GM12878 (cell line): Measurements from ENCODE around the gene CYSTM1. TPM values are rescaled to one million over a fixed set of nuclear protein-coding genes. Genes with fewer than 3 reads are reported as not detected.

ENCODE experiments used
- ATAC-seq: fragments of 200-7000 bp; cut with Tn5 transposase; 3 replicates; pipeline ENCODE4 v1.9.1; 2020; ENCODE audit warnings: mild to moderate bottlenecking, moderate library complexity
- BruUV-seq: library from RNA; stranded (reverse); fragments of 400-500 nt; replicated peaks from 2 replicates; lab custom pipeline; 2021; lab: Mats Ljungman, UMichigan
- CTCF ChIA-PET: fragments of 300-600 bp; sonication (Branson Sonifier 250); formaldehyde crosslinking; extraction: SDS; loops from one replicate; lab custom pipeline; 2021; ENCODE audit warnings: inconsistent platforms; lab: Yijun Ruan, JAX
- POLR2A ChIA-PET: fragments of 350-600 bp; formaldehyde crosslinking; extraction: SDS; loops from one replicate; lab custom pipeline; 2021; ENCODE audit warnings: inconsistent platforms; lab: Charles Lee
- RAD21 ChIA-PET: fragments of 300-600 bp; sonication (Branson Sonifier 250); formaldehyde crosslinking; loops from one replicate; lab custom pipeline; 2023; ENCODE audit warnings: antibody characterized with exemption; ENCODE audit not compliant: unreplicated experiment; lab: Charles Lee
- SMC1A ChIA-PET: fragments of 300-600 bp; sonication (Branson Sonifier 250); formaldehyde crosslinking; loops from one replicate; lab custom pipeline; 2023; ENCODE audit not compliant: unreplicated experiment, uncharacterized antibody; lab: Charles Lee
- DNase-seq: peaks from one replicate; pipeline ENCODE4 v3.0.0-alpha.2; 2011; ENCODE audit warnings: low read depth, low spot score
- FAIRE-seq: peaks from 3 replicates; lab custom pipeline; 2011; peaks lifted over from hg19 to GRCh38; lab: Jason Lieb, UNC
- H2AFZ ChIP-seq: 2 replicates; pipeline ENCODE4 v1.6.0; 2011; ENCODE audit warnings: low read depth, low read length, control low read depth; ENCODE audit not compliant: control insufficient read depth
- H3K27ac ChIP-seq: 2 replicates; pipeline ENCODE4 v1.5.1; 2011; ENCODE audit warnings: control low read depth; ENCODE audit not compliant: control insufficient read depth, insufficient read depth
- H3K27me3 ChIP-seq, 2 experiments: replicated peaks in 1 of 2; 2 replicates each; pipeline versions ENCODE4 v1.6.0 to v1.6.1; 2011; ENCODE audit warnings: low read length in 1 of 2; ENCODE audit not compliant: control insufficient read depth in 2 of 2, insufficient read depth in 2 of 2
- H3K36me3 ChIP-seq, 2 experiments: 2 replicates each; pipeline ENCODE4 v1.5.1; 2011; ENCODE audit warnings: low read length in 1 of 2; ENCODE audit not compliant: control insufficient read depth in 2 of 2, insufficient read depth in 2 of 2
- H3K4me1 ChIP-seq: 2 replicates; pipeline ENCODE4 v1.6.1; 2011; ENCODE audit warnings: mild to moderate bottlenecking, low read length, moderate library complexity, mixed read lengths; ENCODE audit not compliant: control insufficient read depth, insufficient read depth
- H3K4me2 ChIP-seq: 2 replicates; pipeline ENCODE4 v1.6.0; 2011; ENCODE audit warnings: control low read depth; ENCODE audit not compliant: control insufficient read depth, insufficient read depth
- H3K4me3 ChIP-seq: fragments of 200-600 bp; sonication (generic); 2 replicates; pipeline ENCODE4 v1.5.1; 2016
- H3K79me2 ChIP-seq: 2 replicates; pipeline ENCODE4 v1.6.0; 2011; ENCODE audit warnings: low read length; ENCODE audit not compliant: control insufficient read depth, insufficient read depth
- H3K9ac ChIP-seq: 2 replicates; pipeline ENCODE4 v1.8.0; 2011; ENCODE audit warnings: low read length, control low read depth, mixed read lengths; ENCODE audit not compliant: control insufficient read depth, insufficient read depth
- H3K9me3 ChIP-seq: replicated peaks from 3 replicates; pipeline ENCODE4 v1.5.1; 2011; ENCODE audit warnings: mild to moderate bottlenecking, low read length; ENCODE audit not compliant: control insufficient read depth, insufficient read depth
- H4K20me1 ChIP-seq: 2 replicates; pipeline ENCODE4 v1.6.0; 2011; ENCODE audit not compliant: control insufficient read depth, insufficient read depth
- CHD4 ChIP-seq: fragments of 200-600 bp; sonication (generic); IDR thresholded peaks from 2 replicates; pipeline ENCODE4 v1.6.1; 2016; ENCODE audit warnings: mild to moderate bottlenecking
- RELB ChIP-seq: fragments of 450-650 bp; IDR thresholded peaks from 2 replicates; pipeline ENCODE4 v1.6.1; 2017; ENCODE audit warnings: low read depth, mild to moderate bottlenecking, moderate library complexity
- WGBS: methylation state at CpG from one replicate; pipeline ENCODE4 v1.1.6; 2016; ENCODE audit warnings: low lambda C conversion rate; ENCODE audit not compliant: insufficient replicate concordance, insufficient coverage; ENCODE audit errors: missing lambda C conversion rate; 5-methylcytosine and 5-hydroxymethylcytosine counted together
- in situ Hi-C: fragments of 300-500 bp; cut with MboI; formaldehyde crosslinking; loops from 9 replicates; pipeline ENCODE4 v1.14.3; 2018; ENCODE audit warnings: mixed read lengths
- intact Hi-C: fragments of 100-400 bp; cut with micrococcal nuclease; formaldehyde crosslinking; loops from one replicate; pipeline ENCODE4 v1.14.2; 2022; ENCODE audit not compliant: unreplicated experiment
- polyA plus RNA-seq, 11 experiments: library from polyadenylated mRNA; depleted of rRNA in 4 of 11; unstranded in 6 of 11; stranded (reverse) in 5 of 11; fragments of >200 nt; fragmentation: Nextera tagmentation in 4 of 11; fragmentation: Illumina TruSeq in 1 of 11; extraction: Ambion mirVana in 4 of 11; extraction: Trizol in 1 of 11; gene quantifications; 1 replicate in 1 of 11; 2 replicates in 10 of 11; pipeline versions ENCODE4 v1.2.1 to v1.2.3, GENCODE V29; 2011 to 2016; ENCODE audit warnings: inconsistent platforms in 2 of 11, missing spikeins in 2 of 11, low read depth in 1 of 11
- total RNA-seq, 4 experiments: library from RNA; depleted of rRNA in 3 of 4; stranded (reverse); fragments of >200 nt in 3 of 4; fragmentation: Illumina TruSeq in 1 of 4; extraction: Trizol in 1 of 4; gene quantifications; 2 replicates each; pipeline versions ENCODE4 v1.2.1 to v1.2.3, GENCODE V29; 2013 to 2021
- TF ChIP-seq, protein P1 (sequence below): fragments of 450-650 bp; conservative IDR thresholded peaks from 2 replicates; pipeline ENCODE4 v1.6.1; 2017; ENCODE audit warnings: mild to moderate bottlenecking, moderate library complexity

Gene CYSTM1
- total and polyA plus RNA-seq, 10 of the 15 experiments (the other 5 are each of a cell fraction or from before 2014, with no cell fraction given): 52.7 to 261 (median 98.7) TPM

GRCh38 chr5:140190872-140191218 lies 15.9 kb downstream of the CYSTM1 start (continued):
- TF ChIP-seq, protein P1, sequence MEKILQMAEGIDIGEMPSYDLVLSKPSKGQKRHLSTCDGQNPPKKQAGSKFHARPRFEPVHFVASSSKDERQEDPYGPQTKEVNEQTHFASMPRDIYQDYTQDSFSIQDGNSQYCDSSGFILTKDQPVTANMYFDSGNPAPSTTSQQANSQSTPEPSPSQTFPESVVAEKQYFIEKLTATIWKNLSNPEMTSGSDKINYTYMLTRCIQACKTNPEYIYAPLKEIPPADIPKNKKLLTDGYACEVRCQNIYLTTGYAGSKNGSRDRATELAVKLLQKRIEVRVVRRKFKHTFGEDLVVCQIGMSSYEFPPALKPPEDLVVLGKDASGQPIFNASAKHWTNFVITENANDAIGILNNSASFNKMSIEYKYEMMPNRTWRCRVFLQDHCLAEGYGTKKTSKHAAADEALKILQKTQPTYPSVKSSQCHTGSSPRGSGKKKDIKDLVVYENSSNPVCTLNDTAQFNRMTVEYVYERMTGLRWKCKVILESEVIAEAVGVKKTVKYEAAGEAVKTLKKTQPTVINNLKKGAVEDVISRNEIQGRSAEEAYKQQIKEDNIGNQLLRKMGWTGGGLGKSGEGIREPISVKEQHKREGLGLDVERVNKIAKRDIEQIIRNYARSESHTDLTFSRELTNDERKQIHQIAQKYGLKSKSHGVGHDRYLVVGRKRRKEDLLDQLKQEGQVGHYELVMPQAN: no peak

- intact Hi-C loops (no loop called here), in situ Hi-C loops (no loop called here)
- Histone ChIP-seq H2AFZ (no peak overlapping the region), H3K27me3 (no peaks in the 10 kb centered on the region), H3K9me3 (no peaks in the 10 kb centered on the region), H4K20me1 (no peaks in the 10 kb centered on the region), H3K9ac (no peak overlapping the region), H3K36me3 (no peaks in the 10 kb centered on the region), H3K27ac (no peak overlapping the region), H3K4me1 (no peaks in the 10 kb centered on the region), H3K4me2 (no peak overlapping the region), H3K79me2 (no peaks in the 10 kb centered on the region), H3K4me3 (no peak overlapping the region)
- FAIRE-seq: no peak
- no peak for ATAC-seq
- TF ChIP-seq, protein P1: no peak
- TF ChIP-seq CHD4: no peak
- no peak for TF ChIP-seq RELB
- no peak for DNase-seq
- CTCF ChIA-PET: interaction anchor here (0.7 kb wide), 1 partner anchor 518 kb away, joined by 3 read pairs; no protein-coding TSS in a partner anchor
- 88% methylated on average over 5 of the region's 5 CpGs for WGBS
- BruUV-seq: no TSS peak
- SMC1A ChIA-PET: no interaction called here
- RAD21 ChIA-PET: no interaction called here
- POLR2A ChIA-PET: no interaction called here
These were observed 17.9 kb downstream of the CYSTM1 start for GRCh38 chr5:140192715-140193430.
